C4-2B (cell line): ENCODE results near the gene DLG2.

ENCODE experiments used
- ZFX ChIP-seq: fragments of 450-650 bp; IDR thresholded peaks from 2 replicates; pipeline ENCODE4 v1.6.1; 2017
- TF ChIP-seq, protein P1 (sequence below): fragments of 450-650 bp; conservative IDR thresholded peaks from 2 replicates; pipeline ENCODE4 v1.5.1; 2017; ENCODE audit warnings: mild to moderate bottlenecking

DNA sequence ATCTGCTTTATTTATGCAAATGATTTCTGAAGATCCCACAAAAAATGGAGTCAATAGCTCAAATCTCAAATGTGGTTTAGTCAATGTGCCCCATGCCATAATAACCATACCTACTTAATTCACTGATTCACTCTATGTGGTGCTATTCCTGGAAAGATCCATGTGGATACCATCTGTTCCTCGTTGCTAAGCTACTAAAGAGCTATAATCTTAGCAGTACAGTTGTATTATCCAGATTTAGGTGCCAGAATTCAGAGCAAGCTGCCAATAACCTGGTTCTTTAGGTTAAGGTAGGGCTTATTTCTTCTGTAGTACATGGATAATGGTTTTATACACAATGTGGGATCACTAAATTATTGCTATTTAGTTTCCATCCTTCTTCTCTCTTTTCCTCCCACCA, 1366.3 kb downstream of the DLG2 start:
- TF ChIP-seq, protein P1, sequence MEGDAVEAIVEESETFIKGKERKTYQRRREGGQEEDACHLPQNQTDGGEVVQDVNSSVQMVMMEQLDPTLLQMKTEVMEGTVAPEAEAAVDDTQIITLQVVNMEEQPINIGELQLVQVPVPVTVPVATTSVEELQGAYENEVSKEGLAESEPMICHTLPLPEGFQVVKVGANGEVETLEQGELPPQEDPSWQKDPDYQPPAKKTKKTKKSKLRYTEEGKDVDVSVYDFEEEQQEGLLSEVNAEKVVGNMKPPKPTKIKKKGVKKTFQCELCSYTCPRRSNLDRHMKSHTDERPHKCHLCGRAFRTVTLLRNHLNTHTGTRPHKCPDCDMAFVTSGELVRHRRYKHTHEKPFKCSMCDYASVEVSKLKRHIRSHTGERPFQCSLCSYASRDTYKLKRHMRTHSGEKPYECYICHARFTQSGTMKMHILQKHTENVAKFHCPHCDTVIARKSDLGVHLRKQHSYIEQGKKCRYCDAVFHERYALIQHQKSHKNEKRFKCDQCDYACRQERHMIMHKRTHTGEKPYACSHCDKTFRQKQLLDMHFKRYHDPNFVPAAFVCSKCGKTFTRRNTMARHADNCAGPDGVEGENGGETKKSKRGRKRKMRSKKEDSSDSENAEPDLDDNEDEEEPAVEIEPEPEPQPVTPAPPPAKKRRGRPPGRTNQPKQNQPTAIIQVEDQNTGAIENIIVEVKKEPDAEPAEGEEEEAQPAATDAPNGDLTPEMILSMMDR = no peak
- no peak for TF ChIP-seq ZFX
